Measurements from ENCODE around the gene ATP5PF. TPM values are rescaled to one million over a fixed set of nuclear protein-coding genes. Genes with fewer than 3 reads are reported as not detected.

Gene ATP5PF
- total RNA-seq, 1 experiment from 2014 or later, result 132 TPM

GRCh38 chr21:25688275-25689155, 46.2 kb downstream of the ATP5PF start:
- ATAC-seq, result no peak
- no peak overlapping the region for H3K4me2 ChIP-seq (ENCODE audit: low read length)
- no peak for TF ChIP-seq FOSL1 (IDR thresholded peaks at IDR 0.05; ENCODE audit: low read depth)
- TF ChIP-seq SRF (IDR thresholded peaks at IDR 0.05; ENCODE audit: low read depth), result no peak
- no peak for TF ChIP-seq EZH2phosphoT487 (IDR thresholded peaks at IDR 0.05; ENCODE audit: borderline replicate concordance)
- no peak for TF ChIP-seq TCF7L2 (IDR thresholded peaks at IDR 0.05; ENCODE audit: borderline replicate concordance, extremely low read depth, insufficient read depth, insufficient read length)
- TF ChIP-seq YY1 (IDR thresholded peaks at IDR 0.05; ENCODE audit: extremely low read depth, insufficient replicate concordance, low read depth, low read length), result no peak
- TF ChIP-seq RAD21 (IDR thresholded peaks at IDR 0.05; ENCODE audit: low read depth), result no peak

GRCh38 chr21:25687787-25688186, 46.9 kb downstream of the ATP5PF start:
- CTCF ChIA-PET, result no interaction called here
- Histone ChIP-seq H3K79me2 (ENCODE audit: insufficient read depth, low read length) (no peaks in the 10 kb centered on the region), H3K4me3 (replicated peaks in 1 of 2; ENCODE audit: low read depth in 1 of 2, low read length in 2 of 2) (no peak overlapping the region), H3K9me2 (ENCODE audit: insufficient read depth) (no peaks in the 10 kb centered on the region), H3K27me3 (ENCODE audit: insufficient read depth, low read length) (no peaks in the 10 kb centered on the region), H3K9me3 (ENCODE audit: control insufficient read depth in 1 of 2, insufficient read depth in 1 of 2, low read depth in 1 of 2, low read length in 2 of 2) (no peaks in the 10 kb centered on the region), H3K4me2 (ENCODE audit: low read length) (no peak overlapping the region), H2AFZ (ENCODE audit: low read depth, low read length, poor library complexity, severe bottlenecking) (no peak overlapping the region), H3K4me1 (ENCODE audit: control insufficient read depth in 1 of 2, insufficient read depth in 2 of 2, low read length in 2 of 2) (no peaks in the 10 kb centered on the region), H3K36me3 (ENCODE audit: control insufficient read depth in 1 of 2, insufficient read depth in 2 of 2, low read length in 2 of 2) (no peaks in the 10 kb centered on the region), H3K9ac (ENCODE audit: low read length) (no peak overlapping the region), H4K20me1 (ENCODE audit: insufficient read depth) (no peaks in the 10 kb centered on the region), H3K27ac (ENCODE audit: low read depth, low read length) (no peak overlapping the region)
- no peak for ATAC-seq
- no TSS peak for BruUV-seq (replicated peaks)
- DNase-seq (ENCODE audit: low read depth, low spot score), result no peak
- RAD21 ChIA-PET (ENCODE audit: low non-redundant PET in 1 of 2, low total read pairs in 2 of 2, uncharacterized antibody in 2 of 2, unreplicated experiment in 2 of 2), result no interaction called here
- intact Hi-C loops (cut with micrococcal nuclease), result no loop called here
- POLR2A ChIA-PET, result no interaction called here
- no peak for TF ChIP-seq ZNF274 (IDR thresholded peaks at IDR 0.05; ENCODE audit: low read depth, low read length)
- TF ChIP-seq EGR1 (IDR thresholded peaks at IDR 0.05; ENCODE audit: low read depth), result no peak
- TF ChIP-seq EZH2phosphoT487 (IDR thresholded peaks at IDR 0.05; ENCODE audit: borderline replicate concordance), result no peak
- TF ChIP-seq MAX (IDR thresholded peaks at IDR 0.05), result no peak
- TF ChIP-seq CTCF (IDR thresholded peaks at IDR 0.05 in 2 of 3, conservative IDR thresholded peaks at IDR 0.05 in 1 of 3; ENCODE audit: borderline replicate concordance in 1 of 3, insufficient read depth in 1 of 3, low read depth in 2 of 3, low read length in 2 of 3), result no peak

More at GRCh38 chr21:25688275-25689155, 46.2 kb downstream of the ATP5PF start:
- Histone ChIP-seq H3K79me2 (ENCODE audit: insufficient read depth, low read length) (no peaks in the 10 kb centered on the region), H3K27me3 (ENCODE audit: insufficient read depth, low read length) (no peaks in the 10 kb centered on the region), H3K9me3 (ENCODE audit: control insufficient read depth in 1 of 2, insufficient read depth in 1 of 2, low read depth in 1 of 2, low read length in 2 of 2) (no peaks in the 10 kb centered on the region), H3K4me1 (ENCODE audit: control insufficient read depth in 1 of 2, insufficient read depth in 2 of 2, low read length in 2 of 2) (no peaks in the 10 kb centered on the region), H3K9ac (ENCODE audit: low read length) (no peak overlapping the region), H3K4me3 (replicated peaks in 1 of 2; ENCODE audit: low read depth in 1 of 2, low read length in 2 of 2) (no peak overlapping the region), H4K20me1 (ENCODE audit: insufficient read depth) (no peaks in the 10 kb centered on the region), H3K9me2 (ENCODE audit: insufficient read depth) (no peaks in the 10 kb centered on the region), H3K27ac (ENCODE audit: low read depth, low read length) (no peak overlapping the region), H2AFZ (ENCODE audit: low read depth, low read length, poor library complexity, severe bottlenecking) (no peak overlapping the region), H3K36me3 (ENCODE audit: control insufficient read depth in 1 of 2, insufficient read depth in 2 of 2, low read length in 2 of 2) (no peaks in the 10 kb centered on the region)
- ChIA-PET CTCF (no interaction called here), POLR2A (no interaction called here), RAD21 (ENCODE audit: low non-redundant PET in 1 of 2, low total read pairs in 2 of 2, uncharacterized antibody in 2 of 2, unreplicated experiment in 2 of 2) (no interaction called here)
- no peak for DNase-seq (ENCODE audit: low read depth, low spot score)
- intact Hi-C loops (cut with micrococcal nuclease), result no loop called here
- no TSS peak for BruUV-seq (replicated peaks)
